Fibroblast of pulmonary artery (primary cell): ENCODE data around the gene GINS2.

Experiments used
- DNase-seq: peaks from one replicate; pipeline ENCODE4 v3.0.0-alpha.2; 2010; ENCODE audit warnings: low read depth
- H3K4me3 ChIP-seq: replicated peaks from 2 replicates; pipeline ENCODE4 v1.5.1; 2011; ENCODE audit warnings: low read depth, mild to moderate bottlenecking, control low read depth, low read length, moderate library complexity
- TF ChIP-seq, protein P1 (sequence below): IDR thresholded peaks from 2 replicates; pipeline ENCODE4 v1.5.1; 2011; ENCODE audit warnings: mild to moderate bottlenecking, control low read depth, low read length, inconsistent platforms; ENCODE audit errors: missing control alignments

The GINS2 gene

GRCh38 chr16:85637061-85637807 is 51.5 kb downstream of the GINS2 start:
- no peak overlapping the region for H3K4me3 ChIP-seq
- DNase-seq: no peak
- TF ChIP-seq, protein P1, sequence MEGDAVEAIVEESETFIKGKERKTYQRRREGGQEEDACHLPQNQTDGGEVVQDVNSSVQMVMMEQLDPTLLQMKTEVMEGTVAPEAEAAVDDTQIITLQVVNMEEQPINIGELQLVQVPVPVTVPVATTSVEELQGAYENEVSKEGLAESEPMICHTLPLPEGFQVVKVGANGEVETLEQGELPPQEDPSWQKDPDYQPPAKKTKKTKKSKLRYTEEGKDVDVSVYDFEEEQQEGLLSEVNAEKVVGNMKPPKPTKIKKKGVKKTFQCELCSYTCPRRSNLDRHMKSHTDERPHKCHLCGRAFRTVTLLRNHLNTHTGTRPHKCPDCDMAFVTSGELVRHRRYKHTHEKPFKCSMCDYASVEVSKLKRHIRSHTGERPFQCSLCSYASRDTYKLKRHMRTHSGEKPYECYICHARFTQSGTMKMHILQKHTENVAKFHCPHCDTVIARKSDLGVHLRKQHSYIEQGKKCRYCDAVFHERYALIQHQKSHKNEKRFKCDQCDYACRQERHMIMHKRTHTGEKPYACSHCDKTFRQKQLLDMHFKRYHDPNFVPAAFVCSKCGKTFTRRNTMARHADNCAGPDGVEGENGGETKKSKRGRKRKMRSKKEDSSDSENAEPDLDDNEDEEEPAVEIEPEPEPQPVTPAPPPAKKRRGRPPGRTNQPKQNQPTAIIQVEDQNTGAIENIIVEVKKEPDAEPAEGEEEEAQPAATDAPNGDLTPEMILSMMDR: no peak

GRCh38 chr16:85636234-85636812 is 52.4 kb downstream of the GINS2 start:
- DNase-seq: no peak
- TF ChIP-seq, protein P1: no peak
- no peak overlapping the region for H3K4me3 ChIP-seq

GRCh38 chr16:85635545-85636140 is 53.1 kb downstream of the GINS2 start:
- no peak for DNase-seq
- TF ChIP-seq, protein P1: no peak
- no peak overlapping the region for H3K4me3 ChIP-seq

DNA sequence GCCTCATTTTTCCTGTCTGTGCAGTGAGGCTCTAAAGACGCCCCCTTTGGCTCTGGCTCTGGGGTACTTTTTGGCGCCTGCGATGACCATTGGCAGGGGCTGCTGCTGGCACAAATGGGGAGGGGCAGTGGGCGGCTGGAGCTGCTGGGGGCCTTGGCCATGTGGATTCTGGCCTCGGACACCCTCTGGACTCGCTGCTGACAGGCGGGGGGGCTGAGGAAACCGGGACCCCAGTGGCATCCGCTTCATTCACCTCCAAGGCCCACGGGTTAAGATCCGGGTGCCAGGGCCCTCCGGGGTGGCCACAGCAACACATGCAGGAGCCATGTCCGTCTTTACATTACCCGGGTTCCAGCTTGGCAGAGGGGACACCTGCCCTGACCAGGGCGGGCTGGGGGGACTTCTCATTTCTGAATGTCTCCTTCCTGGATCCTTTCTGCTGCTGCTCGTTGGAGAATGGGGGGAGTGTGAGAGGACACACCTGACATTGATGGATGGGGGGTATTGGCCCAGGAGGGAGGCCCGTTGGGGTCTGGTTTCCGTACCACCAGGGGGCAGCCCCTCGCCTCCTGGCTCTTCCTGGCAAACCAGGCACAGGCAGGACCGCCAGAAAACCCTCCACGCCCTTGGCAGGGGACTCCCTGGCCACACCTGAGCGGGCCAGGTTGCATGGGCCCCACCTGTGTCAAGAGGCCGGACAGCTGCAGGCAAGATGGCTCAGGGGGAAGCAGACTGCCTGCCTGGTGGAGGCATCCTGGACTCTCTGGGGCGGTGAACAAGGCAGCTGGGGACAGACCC is 53.8 kb downstream of the GINS2 start:
- TF ChIP-seq, protein P1: no peak
- no peak for DNase-seq
- no peak overlapping the region for H3K4me3 ChIP-seq

GRCh38 chr16:85633888-85634287 is 54.9 kb downstream of the GINS2 start:
- TF ChIP-seq, protein P1: no peak
- H3K4me3 ChIP-seq: no peak overlapping the region
- DNase-seq: no peak

GRCh38 chr16:85633438-85633743 is 55.4 kb downstream of the GINS2 start:
- no peak for DNase-seq
- TF ChIP-seq, protein P1: no peak
- no peak overlapping the region for H3K4me3 ChIP-seq
